ENCODE measurements around the gene CFAP20DC. TPM values are rescaled to one million over a fixed set of nuclear protein-coding genes. Genes with fewer than 3 reads are reported as not detected.

The CFAP20DC gene
- total RNA-seq, 1 experiment from 2014 or later, result 4.5 TPM

- no peak for TF ChIP-seq CTCF (conservative IDR thresholded peaks at IDR 0.05)
- Histone ChIP-seq H3K27ac (ENCODE audit: insufficient read length, low read depth, low read length) (no peak overlapping the region), H2BK15ac (ENCODE audit: low read depth, low read length) (no peak overlapping the region), H3K23ac (ENCODE audit: insufficient read length, low read depth, low read length) (no peak overlapping the region), H3K9me3 (ENCODE audit: control insufficient read depth, low read depth, low read length) (no peaks in the 10 kb centered on the region), H3T11ph (ENCODE audit: low read length) (no peak overlapping the region), H2AFZ (ENCODE audit: low read length) (no peak overlapping the region), H3K14ac (ENCODE audit: insufficient read depth, low read length) (no peak overlapping the region), H4K91ac (ENCODE audit: insufficient read length, low read depth, low read length) (no peak overlapping the region), H3K23me2 (ENCODE audit: insufficient read length, low read depth, low read length, poor library complexity, severe bottlenecking) (no peaks in the 10 kb centered on the region), H2BK12ac (ENCODE audit: insufficient read length, low read depth, low read length) (no peak overlapping the region), H4K5ac (ENCODE audit: insufficient read length, low read depth, low read length) (no peak overlapping the region), H3K4ac (ENCODE audit: low read depth, low read length) (no peak overlapping the region), H3K79me2 (ENCODE audit: insufficient read depth, low read length) (no peaks in the 10 kb centered on the region), H3K27me3 (ENCODE audit: insufficient read depth, low read length) (no peaks in the 10 kb centered on the region), H4K20me1 (ENCODE audit: control insufficient read depth, insufficient read depth, insufficient read length) (no peaks in the 10 kb centered on the region), H2BK20ac (ENCODE audit: low read depth, low read length, poor library complexity, severe bottlenecking) (no peak overlapping the region), H3K79me1 (ENCODE audit: insufficient read depth, low read depth, low read length, poor library complexity, severe bottlenecking) (no peaks in the 10 kb centered on the region), H2BK5ac (ENCODE audit: insufficient read length, low read length) (no peak overlapping the region), H3K56ac (ENCODE audit: insufficient read length, low read depth, low read length) (no peak overlapping the region), H2AK5ac (ENCODE audit: insufficient read length, low read length) (no peak overlapping the region), H3K4me1 (ENCODE audit: insufficient read depth, low read length) (no peaks in the 10 kb centered on the region), H3K18ac (ENCODE audit: insufficient read length, low read depth, low read length) (no peak overlapping the region), H3K9ac (ENCODE audit: extremely low read depth, insufficient read length, low read length) (no peak overlapping the region), H2BK120ac (ENCODE audit: low read depth, low read length, poor library complexity, severe bottlenecking) (no peak overlapping the region), H4K8ac (replicated peaks; ENCODE audit: insufficient read length, low read depth, low read length) (no peak overlapping the region), H3K4me2 (ENCODE audit: insufficient read depth, insufficient read length, low read length) (no peak overlapping the region)
- Mint-ChIP-seq H3K4me1 (0 out of 4 replicates have a peak, but pooled peaks cover 0 to 2% of the 10 kb centered on the region in 2 experiments), H3K27me3 (ENCODE audit: low read depth) (peaks cover 2% of the 10 kb centered on the region; the same call in 1 of the 2 replicates), H3K9me3 (peaks cover 25 to 30% of the 10 kb centered on the region in 2 experiments), H3K27ac (no peak overlapping the region), H3K4me3 (no peak overlapping the region), H3K36me3 (ENCODE audit: insufficient read depth in 1 of 3, low read depth in 3 of 3) (peaks cover 7 to 32% (median 25%) of the 10 kb centered on the region in 3 experiments)
- WGBS (ENCODE audit: extremely low coverage, insufficient read length, low lambda C conversion rate), result no CpG with 5 or more reads among the region's 2 CpGs
- DNase-seq, result no peak
These were observed 244.9 kb downstream of the CFAP20DC start for GRCh38 chr3:58804914-58805313.
